ENCODE results near the gene DAND5.

DNA sequence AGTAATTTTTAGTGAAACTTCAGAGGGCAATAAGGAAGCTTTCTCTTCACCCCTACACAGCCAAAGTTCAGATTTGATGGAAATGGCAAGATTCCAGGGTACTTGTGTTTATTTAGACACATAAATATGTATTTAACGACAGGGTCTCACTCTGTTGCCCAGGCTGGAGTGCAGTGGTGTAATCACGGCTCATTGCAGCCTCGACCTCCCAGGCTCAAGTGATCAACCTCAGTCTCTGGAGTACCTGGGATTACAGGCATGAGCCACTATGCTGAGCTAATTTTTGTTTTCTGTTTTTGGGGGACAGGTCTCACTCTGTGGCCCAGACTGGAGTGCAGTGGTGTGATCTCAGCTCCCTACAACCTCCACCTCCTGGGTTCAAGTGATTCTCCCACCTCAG lies 48.3 kb upstream of the DAND5 start:
- TF ChIP-seq, protein P1, sequence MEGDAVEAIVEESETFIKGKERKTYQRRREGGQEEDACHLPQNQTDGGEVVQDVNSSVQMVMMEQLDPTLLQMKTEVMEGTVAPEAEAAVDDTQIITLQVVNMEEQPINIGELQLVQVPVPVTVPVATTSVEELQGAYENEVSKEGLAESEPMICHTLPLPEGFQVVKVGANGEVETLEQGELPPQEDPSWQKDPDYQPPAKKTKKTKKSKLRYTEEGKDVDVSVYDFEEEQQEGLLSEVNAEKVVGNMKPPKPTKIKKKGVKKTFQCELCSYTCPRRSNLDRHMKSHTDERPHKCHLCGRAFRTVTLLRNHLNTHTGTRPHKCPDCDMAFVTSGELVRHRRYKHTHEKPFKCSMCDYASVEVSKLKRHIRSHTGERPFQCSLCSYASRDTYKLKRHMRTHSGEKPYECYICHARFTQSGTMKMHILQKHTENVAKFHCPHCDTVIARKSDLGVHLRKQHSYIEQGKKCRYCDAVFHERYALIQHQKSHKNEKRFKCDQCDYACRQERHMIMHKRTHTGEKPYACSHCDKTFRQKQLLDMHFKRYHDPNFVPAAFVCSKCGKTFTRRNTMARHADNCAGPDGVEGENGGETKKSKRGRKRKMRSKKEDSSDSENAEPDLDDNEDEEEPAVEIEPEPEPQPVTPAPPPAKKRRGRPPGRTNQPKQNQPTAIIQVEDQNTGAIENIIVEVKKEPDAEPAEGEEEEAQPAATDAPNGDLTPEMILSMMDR (IDR thresholded peaks at IDR 0.05), result no peak
- no peak for TF ChIP-seq ZFX (IDR thresholded peaks at IDR 0.05; ENCODE audit: borderline replicate concordance)
